AG09309 (cell line): Measurements from ENCODE around the gene CACNG3.

Source experiments
- DNase-seq: peaks from one replicate; pipeline ENCODE4 v3.0.0-alpha.2; 2010; ENCODE audit warnings: low read depth
- H3K4me3 ChIP-seq: 2 replicates; pipeline ENCODE4 v1.5.1; 2011; ENCODE audit warnings: mild to moderate bottlenecking, low read depth, low read length, moderate library complexity; ENCODE audit not compliant: control insufficient read depth
- CTCF ChIP-seq: IDR thresholded peaks from 2 replicates; pipeline ENCODE4 v1.5.1; 2011; ENCODE audit warnings: mild to moderate bottlenecking, low read depth, low read length, inconsistent platforms; ENCODE audit not compliant: insufficient read depth, control insufficient read depth; ENCODE audit errors: missing control alignments

The CACNG3 gene

GRCh38 chr16:24272379-24272778 is 16.2 kb downstream of the CACNG3 start:
- no peak overlapping the region for H3K4me3 ChIP-seq
- no peak for DNase-seq
- TF ChIP-seq CTCF, result no peak

- no peak for DNase-seq
- no peak overlapping the region for H3K4me3 ChIP-seq
- no peak for TF ChIP-seq CTCF
Measured at GRCh38 chr16:24273508-24274182, 17.5 kb downstream of the CACNG3 start.

- no peak for TF ChIP-seq CTCF
- no peak for DNase-seq
- no peak overlapping the region for H3K4me3 ChIP-seq
Measured at GRCh38 chr16:24275413-24275812, 19.3 kb downstream of the CACNG3 start.

- TF ChIP-seq CTCF, result no peak
- no peak for DNase-seq
Measured at GRCh38 chr16:24279982-24280515, 23.9 kb downstream of the CACNG3 start.

GRCh38 chr16:24281466-24281865 is 25.3 kb downstream of the CACNG3 start:
- no peak overlapping the region for H3K4me3 ChIP-seq
- DNase-seq, result no peak
- no peak for TF ChIP-seq CTCF

More at GRCh38 chr16:24279982-24280515, 23.9 kb downstream of the CACNG3 start:
- no peak overlapping the region for H3K4me3 ChIP-seq

- DNase-seq, result no peak
- no peak for TF ChIP-seq CTCF
- no peak overlapping the region for H3K4me3 ChIP-seq
Measured at GRCh38 chr16:24282141-24282540, 26.0 kb downstream of the CACNG3 start.
